ENCODE results near the gene OTOP2.

Gene OTOP2

GRCh38 chr17:74960570-74961342 lies 36.7 kb downstream of the OTOP2 start:
- TF ChIP-seq SPI1 (IDR thresholded peaks at IDR 0.05; ENCODE audit: borderline replicate concordance, low read depth) (no peak), CTCF (IDR thresholded peaks at IDR 0.05; ENCODE audit: insufficient read depth, low read length) (peak; percentile 87)
- no peak overlapping the region for H3K4me3 ChIP-seq (replicated peaks; ENCODE audit: insufficient read depth, low read length)
- no peak overlapping the region for H3K27ac ChIP-seq (replicated peaks)
- H3K27me3 ChIP-seq (ENCODE audit: insufficient read depth, poor library complexity, severe bottlenecking), result no peaks in the 10 kb centered on the region
- peak; percentile 74 for DNase-seq (ENCODE audit: low read depth in 1 of 2, low spot score in 1 of 2)

- no peak overlapping the region for H3K4me3 ChIP-seq (replicated peaks; ENCODE audit: insufficient read depth, low read length)
- no peak for TF ChIP-seq REST (IDR thresholded peaks at IDR 0.05; ENCODE audit: insufficient replicate concordance, low read depth)
- TF ChIP-seq CTCF (IDR thresholded peaks at IDR 0.05; ENCODE audit: insufficient read depth, low read length), result peak; percentile 42
- peak; percentile 66 to 87 for DNase-seq (ENCODE audit: low read depth in 1 of 2, low spot score in 1 of 2)
- H3K27ac ChIP-seq (replicated peaks), result no peak overlapping the region
- no peaks in the 10 kb centered on the region for H3K27me3 ChIP-seq (ENCODE audit: insufficient read depth, poor library complexity, severe bottlenecking)
Observed at GRCh38 chr17:74961657-74962350, 37.7 kb downstream of the OTOP2 start.

GRCh38 chr17:74962622-74963394 lies 38.7 kb downstream of the OTOP2 start:
- H3K4me3 ChIP-seq (replicated peaks; ENCODE audit: insufficient read depth, low read length), result no peak overlapping the region
- TF ChIP-seq CTCF (IDR thresholded peaks at IDR 0.05; ENCODE audit: insufficient read depth, low read length) (no peak), REST (IDR thresholded peaks at IDR 0.05; ENCODE audit: insufficient replicate concordance, low read depth) (no peak), POLR2AphosphoS5 (IDR thresholded peaks at IDR 0.05; ENCODE audit: low read depth) (no peak), SPI1 (IDR thresholded peaks at IDR 0.05; ENCODE audit: borderline replicate concordance, low read depth) (no peak), GABPA (IDR thresholded peaks at IDR 0.05; ENCODE audit: low read depth) (no peak)
- H3K27ac ChIP-seq (replicated peaks), result no peak overlapping the region
- no peaks in the 10 kb centered on the region for H3K27me3 ChIP-seq (ENCODE audit: insufficient read depth, poor library complexity, severe bottlenecking)
- DNase-seq (ENCODE audit: low read depth in 1 of 2, low spot score in 1 of 2), result no peak
